ENCODE measurements around the gene PF4V1. TPM values are rescaled to one million over a fixed set of nuclear protein-coding genes. Genes with fewer than 3 reads are reported as not detected.

The PF4V1 gene
- total RNA-seq, 1 donor from 2014 or later = not detected

DNA sequence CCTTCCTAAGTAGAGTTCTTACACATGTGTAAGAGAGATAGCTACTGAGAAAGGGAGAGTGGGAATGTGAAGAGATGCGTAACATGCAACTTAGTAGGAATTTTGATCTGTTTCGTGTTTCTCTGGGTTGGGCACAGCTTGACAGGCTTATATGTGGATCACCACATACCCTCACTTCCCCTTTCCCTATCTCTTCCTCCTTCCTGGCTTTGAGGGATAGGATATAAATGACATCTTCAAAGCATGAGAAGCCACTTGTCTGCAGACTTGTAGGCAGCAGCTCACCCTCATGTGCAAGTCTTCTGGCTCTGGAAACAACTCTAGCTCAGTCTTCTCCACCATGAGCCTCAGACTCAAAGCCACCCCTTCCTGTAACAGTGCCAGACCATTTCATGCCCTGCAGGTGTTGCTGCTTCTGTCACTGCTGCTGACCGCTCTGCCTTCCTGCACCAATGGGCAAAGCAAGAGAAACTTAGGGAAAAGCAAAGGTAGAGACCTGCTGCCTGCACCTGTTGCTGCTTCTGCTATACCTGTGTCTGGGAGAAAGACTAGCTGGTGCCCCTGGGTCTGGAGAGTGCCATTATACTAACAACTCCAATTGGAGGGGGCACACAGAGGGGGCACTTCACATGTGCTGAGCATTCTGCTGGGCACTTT lies 5.4 kb upstream of the PF4V1 start:
- no peak for DNase-seq (ENCODE audit: low read depth)
- no peaks in the 10 kb centered on the region for H3K36me3 ChIP-seq (ENCODE audit: control insufficient read depth, insufficient read depth, low read length)
- no peaks in the 10 kb centered on the region for H3K27me3 ChIP-seq (ENCODE audit: control insufficient read depth, insufficient read depth, low read length)
- TF ChIP-seq, protein P1, sequence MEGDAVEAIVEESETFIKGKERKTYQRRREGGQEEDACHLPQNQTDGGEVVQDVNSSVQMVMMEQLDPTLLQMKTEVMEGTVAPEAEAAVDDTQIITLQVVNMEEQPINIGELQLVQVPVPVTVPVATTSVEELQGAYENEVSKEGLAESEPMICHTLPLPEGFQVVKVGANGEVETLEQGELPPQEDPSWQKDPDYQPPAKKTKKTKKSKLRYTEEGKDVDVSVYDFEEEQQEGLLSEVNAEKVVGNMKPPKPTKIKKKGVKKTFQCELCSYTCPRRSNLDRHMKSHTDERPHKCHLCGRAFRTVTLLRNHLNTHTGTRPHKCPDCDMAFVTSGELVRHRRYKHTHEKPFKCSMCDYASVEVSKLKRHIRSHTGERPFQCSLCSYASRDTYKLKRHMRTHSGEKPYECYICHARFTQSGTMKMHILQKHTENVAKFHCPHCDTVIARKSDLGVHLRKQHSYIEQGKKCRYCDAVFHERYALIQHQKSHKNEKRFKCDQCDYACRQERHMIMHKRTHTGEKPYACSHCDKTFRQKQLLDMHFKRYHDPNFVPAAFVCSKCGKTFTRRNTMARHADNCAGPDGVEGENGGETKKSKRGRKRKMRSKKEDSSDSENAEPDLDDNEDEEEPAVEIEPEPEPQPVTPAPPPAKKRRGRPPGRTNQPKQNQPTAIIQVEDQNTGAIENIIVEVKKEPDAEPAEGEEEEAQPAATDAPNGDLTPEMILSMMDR (IDR thresholded peaks at IDR 0.05; ENCODE audit: insufficient read depth, low read length, poor library complexity, severe bottlenecking) = no peak
- no peak overlapping the region for H3K4me3 ChIP-seq (ENCODE audit: low read depth, low read length)

DNA sequence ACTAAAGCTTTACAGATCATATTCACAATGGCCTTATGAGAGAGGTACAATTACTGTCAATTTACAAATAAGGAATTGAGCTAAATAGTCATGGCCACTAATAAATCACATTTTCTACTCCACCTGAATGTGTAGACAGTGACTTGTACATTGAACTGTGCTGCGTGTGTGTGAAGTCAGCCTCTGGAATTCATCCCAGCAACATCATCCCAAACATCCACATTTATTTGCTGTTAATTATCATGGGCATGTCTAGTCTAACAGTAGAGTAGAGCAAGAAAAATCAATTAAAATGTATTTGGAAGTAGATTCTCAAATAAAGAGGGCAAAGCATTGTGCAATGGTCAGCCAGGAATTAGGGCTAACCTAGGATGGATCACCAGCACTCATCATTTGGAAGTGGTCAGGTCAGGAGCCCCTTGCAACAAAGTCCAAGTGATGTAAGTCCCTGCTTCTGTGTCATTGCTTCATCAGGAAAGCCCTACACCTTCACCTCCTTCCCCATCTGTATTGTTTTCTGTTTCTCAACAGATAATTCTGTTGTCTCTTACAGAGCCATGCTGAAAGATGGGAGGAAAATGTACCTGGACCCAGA lies 4.8 kb upstream of the PF4V1 start:
- no peaks in the 10 kb centered on the region for H3K27me3 ChIP-seq (ENCODE audit: control insufficient read depth, insufficient read depth, low read length)
- no peaks in the 10 kb centered on the region for H3K36me3 ChIP-seq (ENCODE audit: control insufficient read depth, insufficient read depth, low read length)
- TF ChIP-seq, protein P1 (IDR thresholded peaks at IDR 0.05; ENCODE audit: insufficient read depth, low read length, poor library complexity, severe bottlenecking) = no peak
- H3K4me3 ChIP-seq (ENCODE audit: low read depth, low read length) = no peak overlapping the region
- no peak for DNase-seq (ENCODE audit: low read depth)

DNA sequence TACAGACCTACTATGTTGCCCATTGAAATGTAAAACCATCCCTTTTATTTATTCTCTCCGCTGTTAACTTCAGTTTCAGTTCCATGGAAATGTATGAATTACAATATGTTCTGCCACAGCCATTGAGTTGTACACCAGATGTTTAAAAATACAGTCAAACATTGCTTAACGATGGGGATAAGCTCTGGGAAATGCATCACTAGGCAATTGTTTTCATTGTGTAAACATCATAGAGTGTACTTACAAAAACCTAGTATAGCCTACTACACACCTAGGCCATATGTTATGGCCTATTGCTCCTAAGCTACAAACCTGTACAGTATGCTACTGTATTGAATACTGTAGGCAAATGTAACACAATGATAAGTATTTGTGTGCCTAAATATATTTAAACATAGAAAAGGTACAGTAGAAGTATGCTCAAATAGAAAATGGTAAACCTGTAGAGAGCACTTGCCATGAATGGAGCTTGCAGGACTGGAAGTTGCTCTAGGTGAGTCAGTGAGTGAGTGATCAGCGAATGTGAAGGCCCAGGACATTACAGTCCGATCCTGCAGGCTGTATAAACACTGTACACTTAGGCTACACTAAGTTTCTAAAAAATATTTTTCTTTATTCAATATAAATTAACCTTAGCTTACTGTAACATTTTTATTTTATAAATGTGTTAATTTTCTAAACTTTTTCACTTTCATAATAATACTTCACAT lies 2.7 kb upstream of the PF4V1 start:
- Histone ChIP-seq H3K36me3 (ENCODE audit: control insufficient read depth, insufficient read depth, low read length) (no peaks in the 10 kb centered on the region), H3K4me3 (ENCODE audit: low read depth, low read length) (no peak overlapping the region), H3K27me3 (ENCODE audit: control insufficient read depth, insufficient read depth, low read length) (no peaks in the 10 kb centered on the region)
- no peak for DNase-seq (ENCODE audit: low read depth)
- TF ChIP-seq, protein P1 (IDR thresholded peaks at IDR 0.05; ENCODE audit: insufficient read depth, low read length, poor library complexity, severe bottlenecking) = no peak

DNA sequence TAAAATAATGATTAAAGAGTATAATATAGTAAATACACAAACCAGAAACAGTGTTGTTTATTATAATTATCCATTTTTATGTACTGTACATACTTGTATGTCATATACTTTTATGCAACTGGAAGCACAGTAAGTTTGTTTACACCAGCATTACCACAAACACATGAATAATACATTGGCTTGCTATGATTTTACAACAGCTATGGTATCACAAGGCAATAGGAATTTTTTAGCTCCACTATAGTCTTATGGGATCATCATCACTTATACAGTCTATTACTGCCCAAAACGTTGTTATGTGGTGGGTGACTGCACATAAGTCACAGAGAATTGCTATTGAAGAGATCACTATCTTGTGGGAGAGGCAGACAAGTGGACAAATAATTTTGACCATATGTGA lies 1.8 kb upstream of the PF4V1 start:
- H3K4me3 ChIP-seq (ENCODE audit: low read depth, low read length) = no peak overlapping the region
- no peaks in the 10 kb centered on the region for H3K27me3 ChIP-seq (ENCODE audit: control insufficient read depth, insufficient read depth, low read length)
- no peak for DNase-seq (ENCODE audit: low read depth)
- TF ChIP-seq, protein P1 (IDR thresholded peaks at IDR 0.05; ENCODE audit: insufficient read depth, low read length, poor library complexity, severe bottlenecking) = no peak
- H3K36me3 ChIP-seq (ENCODE audit: control insufficient read depth, insufficient read depth, low read length) = no peaks in the 10 kb centered on the region

DNA sequence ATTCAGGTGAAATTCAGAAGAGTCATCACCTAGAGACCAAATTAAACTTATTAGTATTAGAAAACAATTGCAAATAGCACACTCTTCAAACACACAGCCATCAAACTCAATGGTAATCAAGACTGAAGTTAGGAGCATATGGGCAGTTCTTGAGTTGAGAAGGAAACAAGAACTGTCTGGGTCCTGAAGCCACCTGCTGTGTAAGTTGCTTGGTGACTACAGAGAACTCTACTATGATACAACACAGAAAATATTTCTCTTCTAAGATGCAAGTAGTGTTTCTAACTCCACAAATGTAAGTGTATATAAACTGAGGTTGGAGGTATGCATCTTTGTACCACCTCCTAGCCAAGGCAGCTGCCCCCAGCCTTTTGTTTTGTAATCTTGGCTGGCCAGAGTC lies 325 bp upstream of the PF4V1 start:
- Histone ChIP-seq H3K36me3 (ENCODE audit: control insufficient read depth, insufficient read depth, low read length) (no peaks in the 10 kb centered on the region), H3K4me3 (ENCODE audit: low read depth, low read length) (no peak overlapping the region), H3K27me3 (ENCODE audit: control insufficient read depth, insufficient read depth, low read length) (no peaks in the 10 kb centered on the region)
- no peak for DNase-seq (ENCODE audit: low read depth)
- TF ChIP-seq, protein P1 (IDR thresholded peaks at IDR 0.05; ENCODE audit: insufficient read depth, low read length, poor library complexity, severe bottlenecking) = no peak
